Lung (tissue), 12 donors: Measurements from ENCODE around the gene KLF2. TPM values are rescaled to one million over a fixed set of nuclear protein-coding genes. Genes with fewer than 3 reads are reported as not detected.

Experiments
- ATAC-seq: fragments of 200-7000 bp; cut with Tn5 transposase; one replicate; pipeline ENCODE4 v1.9.1; 2020; ENCODE audit warnings: moderate number of reproducible peaks; ENCODE audit not compliant: insufficient read depth, low FRiP score
- DNase-seq, 3 donors: peaks; one replicate each; pipeline ENCODE4 v3.0.0-alpha.2; 2013 to 2017
- H3K27ac ChIP-seq, 2 donors: one replicate each; pipeline ENCODE4 v1.5.1; 2013; ENCODE audit warnings: mild to moderate bottlenecking in 2 of 2, moderate library complexity in 2 of 2, control low read depth in 1 of 2, inconsistent platforms in 1 of 2, low read depth in 1 of 2, low read length in 1 of 2
- H3K27me3 ChIP-seq, 3 donors: one replicate each; pipeline ENCODE4 v1.5.1; 2013; ENCODE audit warnings: low read length in 2 of 3; ENCODE audit not compliant: control insufficient read depth in 3 of 3, insufficient read depth in 3 of 3
- H3K36me3 ChIP-seq, 4 donors: one replicate each; pipeline ENCODE4 v1.5.1; 2013; ENCODE audit warnings: low read length in 4 of 4, mild to moderate bottlenecking in 1 of 4, moderate library complexity in 1 of 4; ENCODE audit not compliant: control insufficient read depth in 4 of 4, insufficient read depth in 4 of 4
- H3K4me1 ChIP-seq, 5 donors: one replicate each; pipeline ENCODE4 v1.5.1; 2013; ENCODE audit warnings: low read length in 5 of 5, mild to moderate bottlenecking in 2 of 5, moderate library complexity in 1 of 5; ENCODE audit not compliant: control insufficient read depth in 5 of 5, insufficient read depth in 5 of 5
- H3K4me3 ChIP-seq: one replicate; pipeline ENCODE4 v1.5.1; 2013; ENCODE audit warnings: mild to moderate bottlenecking, control low read depth, moderate library complexity
- H3K9ac ChIP-seq, 2 donors: one replicate each; pipeline ENCODE4 v1.5.1; 2013; ENCODE audit warnings: low read length in 2 of 2, control low read depth in 1 of 2; ENCODE audit not compliant: insufficient read depth in 1 of 2
- H3K9me3 ChIP-seq, 4 donors: one replicate each; pipeline ENCODE4 v1.5.1; 2013; ENCODE audit warnings: low read length in 3 of 4, mild to moderate bottlenecking in 1 of 4, moderate library complexity in 1 of 4; ENCODE audit not compliant: control insufficient read depth in 4 of 4, insufficient read depth in 3 of 4
- whole genome bisulfite sequencing, 2 donors: extraction: QIAGEN DNeasy Blood & Tissue Kit; methylation state at CpG; one replicate each; pipeline ENCODE4 v1.1.7; 2013; 5-methylcytosine and 5-hydroxymethylcytosine counted together
- polyA plus RNA-seq, 2 donors: library from polyadenylated mRNA; stranded (reverse); fragments of 200-250 nt; gene quantifications; one replicate each; pipeline ENCODE4 v1.2.1, GENCODE V29; 2013
- total RNA-seq, 2 donors: library from RNA; depleted of rRNA in 1 of 2; stranded (reverse); fragments of >200 nt in 1 of 2; gene quantifications; one replicate each; pipeline ENCODE4 v1.2.1, GENCODE V29; 2014 to 2021
- TF ChIP-seq, protein P1 (sequence below): IDR thresholded peaks from 2 replicates; pipeline ENCODE4 v1.5.1; 2012; ENCODE audit warnings: mild to moderate bottlenecking; ENCODE audit errors: control extremely low read depth, extremely low read depth
- donor health status: control.
- donor health status: control.
- donor health status: Bipolar disorder and iron deficiency.
- donor health status: healthy.
- donor health status: DM: yes; HTN: yes; CAD: no.

The KLF2 gene
- total and polyA plus RNA-seq, 4 donors: 7.7 to 121 (median 68.3) TPM

DNA sequence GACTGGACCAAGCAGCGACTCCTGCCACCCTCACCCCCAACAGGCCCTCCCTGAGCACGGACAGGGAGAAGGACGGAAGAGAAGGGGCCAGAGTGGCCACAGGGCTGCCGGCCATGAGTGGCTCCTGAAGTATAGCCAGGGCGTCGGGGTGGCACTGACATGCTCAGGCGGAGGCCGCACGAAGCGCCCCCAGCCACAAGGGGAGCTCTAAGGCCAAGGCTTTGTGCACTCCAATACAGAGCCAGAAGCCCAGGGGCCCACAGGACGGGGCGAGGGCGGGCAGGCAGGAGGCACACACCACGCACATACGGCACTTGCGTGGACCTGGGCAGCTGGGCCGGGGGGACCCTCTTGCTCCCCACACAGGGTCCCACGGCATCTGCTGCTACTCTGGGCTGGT is 52.0 kb downstream of the KLF2 start:
- Histone ChIP-seq H3K4me1 (peaks cover 0 to 19% (median 7%) of the 10 kb centered on the region in 5 donors), H3K36me3 (peaks cover 0 to 26% (median 7%) of the 10 kb centered on the region in 4 donors), H3K27me3 (no peaks in the 10 kb centered on the region), H3K9ac (no peak overlapping the region), H3K9me3 (no peaks in the 10 kb centered on the region), H3K27ac (peak overlapping the region in 1 of 2 donors; percentile 12), H3K4me3 (no peak overlapping the region)
- DNase-seq: no peak
- TF ChIP-seq, protein P1, sequence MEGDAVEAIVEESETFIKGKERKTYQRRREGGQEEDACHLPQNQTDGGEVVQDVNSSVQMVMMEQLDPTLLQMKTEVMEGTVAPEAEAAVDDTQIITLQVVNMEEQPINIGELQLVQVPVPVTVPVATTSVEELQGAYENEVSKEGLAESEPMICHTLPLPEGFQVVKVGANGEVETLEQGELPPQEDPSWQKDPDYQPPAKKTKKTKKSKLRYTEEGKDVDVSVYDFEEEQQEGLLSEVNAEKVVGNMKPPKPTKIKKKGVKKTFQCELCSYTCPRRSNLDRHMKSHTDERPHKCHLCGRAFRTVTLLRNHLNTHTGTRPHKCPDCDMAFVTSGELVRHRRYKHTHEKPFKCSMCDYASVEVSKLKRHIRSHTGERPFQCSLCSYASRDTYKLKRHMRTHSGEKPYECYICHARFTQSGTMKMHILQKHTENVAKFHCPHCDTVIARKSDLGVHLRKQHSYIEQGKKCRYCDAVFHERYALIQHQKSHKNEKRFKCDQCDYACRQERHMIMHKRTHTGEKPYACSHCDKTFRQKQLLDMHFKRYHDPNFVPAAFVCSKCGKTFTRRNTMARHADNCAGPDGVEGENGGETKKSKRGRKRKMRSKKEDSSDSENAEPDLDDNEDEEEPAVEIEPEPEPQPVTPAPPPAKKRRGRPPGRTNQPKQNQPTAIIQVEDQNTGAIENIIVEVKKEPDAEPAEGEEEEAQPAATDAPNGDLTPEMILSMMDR: no peak
- ATAC-seq: no peak
- WGBS, 2 donors: 80 to 85% methylated on average over 15 to 18 of the region's 18 CpGs

DNA sequence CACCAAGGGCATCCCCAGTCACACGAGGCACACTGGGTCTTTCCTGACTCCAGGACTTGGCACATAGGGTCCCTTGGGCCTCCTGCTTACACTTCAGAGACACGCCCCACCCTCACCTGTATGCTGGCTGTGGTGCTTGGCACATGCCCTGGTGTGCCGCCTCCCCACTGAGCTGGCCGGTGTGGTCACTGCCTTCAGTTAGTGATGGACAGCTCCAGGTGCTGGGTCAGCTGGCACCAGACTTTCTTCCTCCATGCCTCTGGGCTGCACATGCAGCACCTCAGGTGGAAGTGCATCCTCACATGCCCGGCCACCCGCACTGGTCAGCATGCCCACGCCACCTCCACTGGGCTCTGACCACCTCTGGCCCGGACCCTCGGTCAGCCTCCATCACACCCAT is 52.9 kb downstream of the KLF2 start:
- Histone ChIP-seq H3K27ac (no peak overlapping the region), H3K27me3 (no peaks in the 10 kb centered on the region), H3K4me1 (peaks cover 0 to 13% (median 4%) of the 10 kb centered on the region in 5 donors), H3K36me3 (peaks cover 0 to 28% (median 9%) of the 10 kb centered on the region in 4 donors), H3K9me3 (no peaks in the 10 kb centered on the region), H3K9ac (no peak overlapping the region), H3K4me3 (no peak overlapping the region)
- DNase-seq (no peak), ATAC-seq (no peak)
- 93 to 98% methylated on average over 9 of the region's 9 CpGs for WGBS, 2 donors
- TF ChIP-seq, protein P1: no peak

Other genes with a start within 250 kb of the KLF2 start
- gene TPM4, start 248.3 kb upstream of the KLF2 start, total RNA-seq: 100 to 1,000 TPM; 382 to 385 TPM
- gene TPM4, start 248.3 kb upstream of the KLF2 start, polyA plus RNA-seq: 100 to 1,000 TPM; 274 to 438 TPM
- 10 to 100 TPM; 69.3 to 71.4 TPM for gene RAB8A, start 212.9 kb upstream of the KLF2 start, total RNA-seq
- 10 to 100 TPM; 32.2 to 51.4 TPM for gene RAB8A, start 212.9 kb upstream of the KLF2 start, polyA plus RNA-seq
- 1 to 10 TPM; 5.5 to 6.1 TPM for gene HSH2D, start 181.1 kb upstream of the KLF2 start, total RNA-seq
- 1 to 10 TPM; 6.6 to 9.3 TPM for gene HSH2D, start 181.1 kb upstream of the KLF2 start, polyA plus RNA-seq
- not detected for gene CIB3, start 151.3 kb upstream of the KLF2 start, total RNA-seq
- gene CIB3, start 151.3 kb upstream of the KLF2 start, polyA plus RNA-seq: under 1 TPM in 1 of 2 donors, not detected in 1; 0.07 TPM
- 10 to 100 TPM; 53.5 to 73.2 TPM for gene FAM32A, start 139.4 kb upstream of the KLF2 start, total RNA-seq
- gene FAM32A, start 139.4 kb upstream of the KLF2 start, polyA plus RNA-seq: 10 to 100 TPM; 64.5 to 81.7 TPM
- gene AP1M1, start 126.9 kb upstream of the KLF2 start, total RNA-seq: 10 to 100 TPM; 38.5 to 85.7 TPM
- 10 to 100 TPM; 31.2 to 70.0 TPM for gene AP1M1, start 126.9 kb upstream of the KLF2 start, polyA plus RNA-seq
- gene EPS15L1, start 147.1 kb downstream of the KLF2 start, total RNA-seq: 10 to 100 TPM; 31.7 to 47.0 TPM
- 10 to 100 TPM; 18.7 to 20.1 TPM for gene EPS15L1, start 147.1 kb downstream of the KLF2 start, polyA plus RNA-seq
- not detected for gene CALR3, start 171.3 kb downstream of the KLF2 start, total RNA-seq
- under 1 TPM in 1 of 2 donors, not detected in 1; 0.07 TPM for gene CALR3, start 171.3 kb downstream of the KLF2 start, polyA plus RNA-seq
- 1 to 10 TPM; 5.2 to 9.4 TPM for gene C19orf44, start 171.6 kb downstream of the KLF2 start, total RNA-seq
- gene C19orf44, start 171.6 kb downstream of the KLF2 start, polyA plus RNA-seq: 1 to 10 TPM; 3.1 to 4.0 TPM
- gene CHERP, start 217.6 kb downstream of the KLF2 start, total RNA-seq: 10 to 100 TPM; 26.5 to 30.9 TPM
- gene CHERP, start 217.6 kb downstream of the KLF2 start, polyA plus RNA-seq: 10 to 100 TPM; 19.5 to 20.2 TPM
- 10 to 100 TPM; 30.3 to 58.1 TPM for gene SLC35E1, start 247.6 kb downstream of the KLF2 start, total RNA-seq
- 10 to 100 TPM; 24.9 to 36.4 TPM for gene SLC35E1, start 247.6 kb downstream of the KLF2 start, polyA plus RNA-seq